ENCODE results near the gene KRT13.

KRT13 gene

DNA sequence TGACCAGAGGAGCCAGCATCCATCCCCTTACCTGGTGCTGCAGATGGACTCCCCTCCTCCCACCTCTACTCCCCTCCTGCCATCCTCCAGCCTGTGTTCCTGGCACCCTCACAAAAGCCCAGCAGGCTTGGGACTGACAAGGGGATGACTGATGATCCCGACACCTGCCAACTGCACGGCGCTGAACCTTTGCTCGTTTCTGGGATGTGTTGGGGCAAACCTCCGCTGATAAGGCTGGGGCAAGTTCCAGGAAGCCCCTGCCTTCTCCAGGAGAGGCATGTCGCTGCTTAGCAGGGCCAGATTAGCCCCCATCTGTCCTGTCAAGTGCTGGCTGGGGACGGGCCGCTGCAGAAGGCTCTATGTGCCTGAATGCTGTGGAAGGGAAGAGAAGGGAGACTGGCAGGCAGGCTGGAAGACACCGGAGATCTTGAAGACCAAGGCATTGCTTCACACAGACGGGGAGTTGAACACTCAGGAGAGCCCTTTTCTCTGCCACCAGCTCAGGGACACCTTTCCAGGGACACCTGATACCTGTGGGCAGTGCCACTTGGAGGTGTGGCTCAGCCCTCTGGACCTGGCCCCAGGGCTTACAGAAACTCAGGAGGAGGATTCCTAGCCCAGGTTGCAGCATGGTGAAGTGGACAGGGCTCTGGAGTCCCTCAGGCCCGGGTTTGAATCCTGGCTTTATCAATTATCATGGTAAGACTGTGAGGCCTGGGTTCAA is 14.3 kb upstream of the KRT13 start:
- no peak for DNase-seq (ENCODE audit: low spot score)

DNA sequence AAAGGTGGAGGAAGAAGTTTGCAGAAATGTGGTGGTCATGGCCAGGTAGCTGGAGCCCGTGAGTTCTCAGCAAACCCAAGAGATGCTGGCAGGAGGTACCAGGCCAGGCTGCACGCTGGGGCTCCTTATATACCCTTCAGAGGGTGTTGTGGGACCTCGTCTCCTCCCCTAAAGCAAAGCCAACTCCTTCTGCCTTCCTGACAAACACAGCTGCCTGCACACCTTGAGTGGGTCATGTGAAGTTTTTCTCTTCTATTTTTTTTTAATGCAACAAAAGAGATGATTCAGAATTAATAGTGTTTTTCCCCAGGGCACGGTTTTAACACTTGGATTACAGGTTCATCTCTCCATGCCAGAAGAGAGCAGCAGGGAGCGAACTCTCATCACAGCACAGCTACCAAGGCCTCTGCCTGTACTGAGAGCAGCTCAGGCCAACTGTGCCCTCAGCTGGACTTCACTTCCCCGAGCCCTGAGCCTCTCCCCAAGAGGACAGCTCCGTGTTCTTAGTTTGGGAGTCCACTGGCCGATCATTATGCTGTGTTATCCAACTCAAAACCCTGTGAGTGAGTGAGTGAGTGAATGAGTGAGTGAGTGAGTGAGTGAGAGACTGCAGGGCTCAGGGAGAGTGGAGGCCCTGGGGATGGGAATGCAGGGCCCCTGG is 13.5 kb upstream of the KRT13 start, which contains the start of gene KRT15:
TSS of gene KRT15 (minus strand) at position 102 of the 661 bp plus-strand sequence. CDS start at position 39, 63 bp downstream.
- DNase-seq (ENCODE audit: low spot score): no peak

DNA sequence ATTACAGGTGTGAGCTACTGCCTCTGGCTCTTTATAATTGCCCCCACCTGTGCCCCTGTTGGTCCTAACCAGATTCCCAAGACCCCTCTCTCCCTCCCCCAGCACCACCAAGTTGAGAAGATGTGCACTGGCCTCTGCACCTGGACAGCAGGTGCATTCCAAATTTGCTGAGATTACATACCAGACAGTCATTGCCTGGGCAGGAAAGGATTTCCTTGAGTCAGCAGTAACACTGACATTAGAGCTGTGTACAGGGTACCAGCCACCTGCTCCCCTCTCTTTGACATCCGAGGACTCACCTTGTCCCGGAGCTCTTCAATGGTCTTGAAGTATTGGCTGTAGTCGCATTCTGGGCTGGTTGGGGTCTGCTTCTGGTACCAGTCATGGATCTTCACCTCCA is 12.6 kb upstream of the KRT13 start:
- DNase-seq (ENCODE audit: low spot score): no peak

DNA sequence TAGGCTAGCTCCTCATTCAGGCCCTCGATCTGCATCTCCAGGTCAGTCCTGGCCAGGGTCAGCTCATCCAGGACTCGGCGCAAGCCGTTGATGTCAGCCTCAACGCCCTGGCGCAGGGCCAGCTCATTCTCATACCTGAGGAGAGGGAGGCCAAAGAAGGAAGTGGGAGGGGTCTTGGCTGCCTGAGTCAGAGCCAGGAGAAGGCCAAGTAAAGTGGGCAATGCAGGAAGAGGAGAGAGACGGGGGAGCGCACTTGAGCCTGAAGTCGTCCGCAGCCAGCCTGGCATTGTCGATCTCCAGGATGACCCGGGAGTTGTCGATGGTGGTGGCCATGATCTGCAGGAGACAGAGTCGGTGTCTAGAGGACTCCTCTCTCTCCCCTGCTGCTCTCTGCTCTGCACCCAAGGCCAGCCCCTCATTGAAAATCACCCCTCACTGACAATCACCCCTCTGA is 11.4 kb upstream of the KRT13 start:
- no peak for DNase-seq (ENCODE audit: low spot score)

DNA sequence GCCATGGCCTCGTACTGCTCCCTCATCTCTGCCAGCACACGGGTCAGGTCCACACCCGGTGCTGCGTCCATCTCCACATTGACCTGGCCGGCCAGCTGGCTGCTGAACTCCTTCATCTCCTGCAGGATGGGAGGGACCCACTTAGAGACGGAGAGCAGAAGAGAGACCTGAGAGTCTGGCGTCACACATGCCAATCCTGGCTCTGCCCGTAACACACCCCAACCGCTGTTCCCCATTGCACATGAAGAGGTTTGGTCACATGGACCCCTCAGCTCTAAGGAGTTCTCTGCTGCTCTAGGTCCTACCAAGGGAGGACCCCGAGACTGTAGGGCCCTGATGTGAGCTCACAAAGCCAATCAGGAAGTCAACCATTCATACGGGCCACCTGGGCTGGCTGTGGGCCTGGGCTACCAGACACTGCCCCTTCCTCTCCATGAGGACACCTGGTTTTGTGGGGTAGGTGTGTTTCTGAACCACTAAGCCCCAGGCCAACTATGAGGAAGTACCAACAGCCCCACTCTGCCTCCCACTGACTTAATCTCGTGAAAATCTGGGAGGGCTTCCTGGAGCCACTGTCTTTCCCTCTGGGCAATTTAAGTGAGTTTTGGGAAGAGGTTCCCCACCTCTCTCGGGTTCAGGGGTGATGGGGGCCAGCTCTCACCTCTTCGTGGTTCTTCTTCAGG is 10.9 kb upstream of the KRT13 start:
- DNase-seq (ENCODE audit: low spot score): no peak

DNA sequence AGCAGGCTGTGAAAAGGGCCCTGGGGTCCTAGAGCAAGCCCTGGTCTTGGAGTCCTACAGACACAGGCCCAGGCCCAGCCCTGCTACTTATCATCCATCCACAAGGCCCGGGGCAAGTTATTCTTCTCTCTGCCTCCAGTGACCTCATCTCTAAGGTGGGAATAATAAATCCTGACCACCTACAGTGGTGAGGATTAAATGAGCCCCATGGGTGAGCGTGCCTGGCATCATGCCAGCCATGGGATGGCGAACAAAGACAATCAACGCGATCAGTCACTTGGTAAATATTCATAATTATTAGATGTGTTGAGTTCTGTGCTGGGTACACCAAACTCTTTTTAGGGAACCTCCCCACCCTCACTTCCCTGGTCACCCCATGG is 7.7 kb upstream of the KRT13 start:
- DNase-seq (ENCODE audit: low spot score): no peak

DNA sequence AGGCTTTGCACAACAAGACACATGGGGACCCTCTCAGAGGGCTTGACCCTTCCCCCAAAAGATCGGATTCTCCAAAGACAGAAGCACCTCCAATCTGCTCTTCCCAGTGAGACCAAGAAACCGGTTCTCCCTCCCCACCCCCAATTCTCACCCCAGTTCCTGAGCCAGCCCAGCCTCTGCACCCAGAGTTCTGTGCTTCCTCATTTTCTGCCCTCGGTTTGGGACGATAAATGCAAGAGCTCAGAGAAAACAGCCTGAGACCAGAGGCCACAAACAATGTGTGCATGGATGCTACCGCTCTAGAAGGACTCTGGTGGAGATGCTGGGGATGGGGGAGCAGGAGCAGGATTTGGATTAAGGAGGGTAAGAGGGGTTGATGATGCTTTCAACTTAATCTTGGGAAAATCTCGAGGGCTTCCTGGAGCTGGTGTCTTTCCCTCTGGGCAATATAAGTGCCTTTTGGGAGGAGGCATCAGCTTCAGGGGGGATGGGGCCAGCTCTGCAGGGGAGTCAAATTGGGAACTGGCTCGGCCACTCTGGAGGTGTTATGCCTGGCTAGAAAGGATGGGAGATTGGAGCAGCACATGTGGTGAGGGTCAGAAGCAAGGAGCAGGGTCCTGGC is 7.2 kb upstream of the KRT13 start:
- DNase-seq (ENCODE audit: low spot score): no peak

DNA sequence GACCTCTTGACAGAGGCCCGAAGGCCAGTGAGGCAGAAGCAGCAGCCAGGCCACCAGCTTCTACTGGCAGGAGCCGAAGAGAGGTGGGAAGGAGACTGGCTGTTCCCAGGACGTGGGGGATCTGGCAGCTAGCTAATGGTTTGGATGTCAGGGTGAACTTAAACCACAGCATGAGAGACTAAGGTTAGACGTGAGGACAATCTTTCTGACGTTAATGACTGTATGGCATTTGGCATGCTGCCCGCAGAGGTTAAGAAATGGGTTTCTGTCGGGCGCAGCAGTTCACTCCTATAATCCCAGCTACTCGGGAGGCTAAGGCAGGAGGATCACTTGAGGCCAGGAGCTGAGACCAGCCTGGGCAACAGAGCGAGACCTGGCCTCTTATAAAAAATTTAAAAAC is 6.3 kb upstream of the KRT13 start:
- DNase-seq (ENCODE audit: low spot score): no peak

DNA sequence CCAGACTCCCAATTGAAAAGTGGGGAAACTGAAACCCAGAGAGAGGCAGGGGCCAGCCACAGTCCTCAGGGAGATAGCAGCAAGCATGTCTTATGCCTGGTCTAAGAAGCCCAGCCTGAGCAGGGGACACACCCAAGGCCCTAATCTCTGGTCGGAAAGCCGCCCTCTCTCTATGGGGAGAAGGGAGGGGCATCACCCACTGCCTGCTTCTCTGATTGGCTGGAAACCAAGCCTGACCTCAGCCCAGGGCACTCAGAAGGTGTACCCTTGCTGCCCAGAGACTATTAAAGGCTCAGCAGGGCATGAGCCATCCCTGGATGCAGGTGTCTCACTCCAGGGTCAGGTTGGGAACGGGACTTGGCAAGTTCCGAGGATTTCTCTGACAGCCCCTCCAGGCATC is 5.7 kb upstream of the KRT13 start:
- DNase-seq (ENCODE audit: low spot score): no peak

DNA sequence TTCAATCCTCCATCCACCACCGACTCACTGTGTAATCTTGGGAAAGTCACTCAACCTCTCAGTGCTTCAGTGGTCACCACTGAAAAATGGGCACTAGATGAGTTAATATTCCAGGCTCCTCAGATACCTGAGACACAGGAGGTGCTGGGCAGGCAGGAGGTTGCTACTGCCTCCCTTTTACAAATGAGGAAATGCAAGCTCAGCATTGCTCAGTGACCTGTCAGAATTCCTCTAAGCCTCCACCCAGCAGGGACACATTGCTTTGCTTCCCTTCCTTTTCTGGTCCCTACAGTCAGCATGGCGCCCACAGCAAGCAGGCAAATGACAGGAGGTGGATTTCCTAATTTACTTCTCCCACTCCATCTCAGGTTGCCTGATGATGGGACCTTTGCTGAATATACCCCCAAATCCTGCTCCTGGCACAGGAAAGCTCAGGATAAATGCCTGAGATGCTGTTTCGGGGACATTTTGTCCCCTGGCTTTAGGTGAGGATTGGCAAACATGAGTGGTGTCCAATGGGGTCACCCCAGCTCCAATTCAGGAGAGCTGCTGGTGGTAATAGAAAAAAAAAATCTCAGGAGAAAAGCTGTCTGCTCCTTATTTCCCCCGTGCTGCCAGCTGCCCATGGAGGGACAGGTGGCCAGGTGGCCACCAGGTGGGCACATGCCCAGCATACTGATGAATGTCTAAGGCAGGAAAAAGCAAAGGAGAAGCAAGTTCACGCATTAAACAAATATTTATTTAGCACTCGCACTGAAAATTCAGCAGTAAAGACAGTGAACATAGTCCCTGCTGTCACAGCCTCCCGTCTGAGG is 5.0 kb upstream of the KRT13 start:
- DNase-seq (ENCODE audit: low spot score): no peak

DNA sequence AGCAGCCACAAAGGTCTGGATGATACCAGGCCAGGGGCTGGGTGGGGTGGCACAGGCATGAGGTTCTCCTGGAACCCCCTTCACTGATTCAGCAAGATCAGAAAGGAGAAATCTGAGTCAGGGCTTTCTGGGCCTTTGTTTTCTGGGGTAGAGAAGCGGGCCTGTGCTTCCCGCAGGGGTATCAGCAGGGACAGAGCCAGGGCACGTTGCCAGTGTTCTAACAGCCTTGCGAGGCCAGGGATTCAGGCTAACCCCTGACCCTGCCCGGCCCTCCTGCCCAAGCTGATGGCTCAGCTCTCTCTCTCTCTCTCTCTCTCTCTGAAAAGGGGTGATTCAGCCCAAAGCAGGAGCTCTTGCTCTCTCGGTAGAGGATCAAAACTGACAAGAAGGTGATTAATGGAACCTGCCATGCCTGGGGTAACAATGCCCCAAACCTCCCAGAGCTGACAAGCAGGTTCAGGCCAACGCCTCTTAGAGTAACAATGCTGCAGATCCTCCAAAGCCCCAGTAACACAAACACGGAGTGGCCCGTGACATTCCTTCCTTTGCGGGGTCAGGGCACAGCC is 2.0 kb upstream of the KRT13 start:
- DNase-seq (ENCODE audit: low spot score): no peak

DNA sequence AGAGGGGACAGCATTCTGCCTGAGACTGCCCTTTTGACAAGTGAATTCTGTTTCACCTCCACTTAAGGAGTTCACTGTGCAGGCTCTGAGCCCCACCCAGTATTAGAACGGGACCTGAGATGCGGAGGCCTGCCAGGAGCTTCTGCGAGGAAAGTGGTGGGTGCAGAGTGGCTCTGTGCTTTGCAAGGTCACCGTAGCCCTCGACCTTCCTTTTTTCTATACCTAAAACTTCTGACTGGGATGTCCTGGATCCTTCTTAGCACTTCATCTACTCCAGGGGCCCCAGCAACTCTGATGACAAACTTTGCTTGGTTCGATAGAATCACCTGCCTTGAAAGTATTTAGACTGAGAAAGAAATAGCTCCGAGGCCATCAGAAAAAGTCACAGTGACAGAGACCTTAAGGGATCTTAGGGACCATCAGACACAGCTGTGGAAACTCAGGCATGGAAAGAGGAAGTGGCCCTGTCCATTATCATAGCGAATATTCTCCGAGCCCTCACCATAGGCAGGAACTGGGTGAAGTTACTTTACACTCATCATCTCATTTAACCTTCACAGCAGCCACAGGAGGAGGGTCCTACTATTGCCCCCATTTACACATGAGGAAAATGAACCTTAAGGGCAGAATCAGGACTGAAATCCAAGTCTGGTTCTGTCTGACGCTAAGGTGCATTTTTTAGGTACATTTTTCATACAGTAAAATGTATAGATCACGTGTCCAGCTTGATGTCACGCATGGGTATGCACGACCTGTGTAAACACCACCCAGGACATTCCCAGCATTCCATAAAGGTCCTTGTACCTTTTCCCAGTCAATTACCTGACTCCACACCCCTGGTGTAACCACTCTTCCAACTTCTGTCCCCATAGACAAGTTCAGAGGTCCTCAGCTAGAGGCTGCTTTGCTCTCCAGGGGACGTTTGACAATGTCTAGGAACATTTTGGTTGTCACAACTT is 676 bp upstream of the KRT13 start:
- no peak for DNase-seq (ENCODE audit: low spot score)

DNA sequence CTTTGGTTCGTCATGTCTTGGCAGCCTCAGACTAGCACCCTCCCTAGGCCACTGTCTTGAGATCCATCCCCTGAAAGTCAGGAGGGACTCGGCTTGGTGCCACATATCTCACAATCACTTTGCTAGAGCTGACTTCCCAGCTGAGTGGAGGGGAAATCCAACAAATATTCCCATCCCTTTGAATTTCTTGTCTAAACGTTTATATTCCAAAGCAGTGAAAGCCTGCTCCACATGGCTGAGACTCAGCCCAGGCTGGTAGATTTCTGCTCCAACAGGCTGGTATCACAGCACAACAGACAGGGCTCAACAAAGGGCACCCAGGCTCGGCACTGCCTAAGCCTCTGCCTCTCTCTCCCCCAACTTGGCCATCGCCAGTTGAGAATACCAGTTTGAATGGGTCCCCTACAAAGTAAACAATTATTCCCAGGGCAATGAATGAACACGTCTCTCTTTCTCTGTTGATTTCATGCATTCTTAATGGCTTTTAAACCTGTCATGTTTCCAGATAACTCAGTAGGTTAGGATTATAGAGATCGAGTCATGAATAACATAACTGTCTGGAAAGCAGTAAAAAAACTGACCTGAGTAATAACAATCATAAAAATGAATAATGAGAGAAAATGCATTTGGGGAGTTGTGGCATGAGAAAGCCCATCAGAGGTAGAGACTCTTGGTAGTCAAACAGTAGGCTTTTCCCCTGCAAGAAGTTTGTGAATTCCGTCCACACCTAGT is 1.0 kb downstream of the KRT13 start:
- DNase-seq (ENCODE audit: low spot score): no peak

DNA sequence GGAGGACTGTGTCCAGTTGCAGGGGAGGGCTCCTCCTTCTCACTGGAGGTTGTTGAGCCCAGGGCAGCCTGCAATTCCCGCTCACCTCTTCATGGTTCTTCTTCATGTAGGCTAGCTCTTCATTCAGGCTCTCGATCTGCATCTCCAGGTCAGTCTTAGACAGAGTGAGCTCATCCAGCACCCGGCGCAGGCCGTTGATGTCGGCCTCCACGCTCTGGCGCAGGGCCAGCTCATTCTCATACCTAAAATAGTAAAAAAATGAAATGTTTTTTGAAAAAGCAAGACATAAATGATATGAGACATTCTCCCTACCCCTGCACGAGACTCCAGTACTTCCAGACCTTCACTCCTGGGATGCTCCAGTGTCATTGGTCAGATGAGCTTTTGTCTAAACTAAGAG is 2.2 kb downstream of the KRT13 start:
- no peak for DNase-seq (ENCODE audit: low spot score)

DNA sequence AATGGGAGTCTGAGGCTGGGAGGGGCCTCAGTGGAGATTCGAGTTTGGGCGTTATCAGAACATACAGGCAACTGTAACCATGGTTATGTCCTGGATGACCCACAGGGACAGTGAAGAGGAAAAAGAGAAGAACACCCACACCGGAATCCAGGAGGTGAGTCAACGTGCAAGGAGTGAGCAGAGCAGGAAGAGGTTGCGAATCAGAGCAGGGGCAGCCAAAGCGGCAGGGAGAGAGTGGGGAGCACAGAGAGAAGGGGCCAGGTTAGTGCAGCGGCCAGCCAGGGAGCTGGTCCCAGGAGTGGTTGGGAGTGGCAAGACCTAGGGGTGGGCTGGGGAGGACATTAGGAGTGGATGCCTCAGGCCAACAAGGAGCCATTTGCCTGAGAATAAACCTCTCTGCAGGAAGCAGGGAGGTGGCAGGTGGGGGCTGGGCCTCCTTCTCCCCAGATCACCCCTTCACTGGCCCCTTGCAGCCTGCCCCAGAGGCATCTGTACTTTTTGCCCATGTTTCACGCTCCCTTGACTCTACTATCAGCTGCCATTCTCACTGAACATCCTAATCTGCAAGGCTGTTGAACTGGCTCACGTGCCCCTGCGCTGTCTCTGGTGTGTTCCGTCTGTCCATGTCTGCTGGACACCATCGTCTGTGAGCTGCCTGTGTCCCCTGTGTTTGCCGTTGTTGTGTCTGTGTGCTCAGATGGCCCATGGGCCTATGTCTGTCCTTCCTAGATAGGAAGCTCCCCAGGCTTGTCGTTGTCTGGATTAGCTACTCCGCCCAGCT is 5.1 kb downstream of the KRT13 start:
- peak; percentile 73 for DNase-seq (ENCODE audit: low spot score)

DNA sequence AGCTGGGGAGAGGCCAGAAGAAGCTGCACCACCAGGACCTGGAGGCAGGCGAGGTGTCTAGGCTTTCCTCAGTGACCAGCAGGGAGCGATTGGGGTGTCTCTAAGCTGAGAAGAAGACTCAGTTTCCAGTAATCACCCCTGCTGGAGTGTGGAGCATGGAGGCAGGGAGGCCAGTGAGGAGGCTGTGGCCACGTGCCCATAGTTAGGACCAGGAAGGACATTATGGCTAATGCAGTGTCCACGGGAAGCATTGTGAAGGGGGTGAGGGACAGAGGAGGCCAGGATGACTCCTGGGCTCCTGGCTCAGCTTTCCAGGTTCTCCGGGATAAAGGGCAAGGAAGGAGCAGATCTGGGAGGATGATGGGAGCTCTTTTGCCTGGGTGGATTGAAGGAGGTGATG is 5.7 kb downstream of the KRT13 start:
- DNase-seq (ENCODE audit: low spot score): no peak

DNA sequence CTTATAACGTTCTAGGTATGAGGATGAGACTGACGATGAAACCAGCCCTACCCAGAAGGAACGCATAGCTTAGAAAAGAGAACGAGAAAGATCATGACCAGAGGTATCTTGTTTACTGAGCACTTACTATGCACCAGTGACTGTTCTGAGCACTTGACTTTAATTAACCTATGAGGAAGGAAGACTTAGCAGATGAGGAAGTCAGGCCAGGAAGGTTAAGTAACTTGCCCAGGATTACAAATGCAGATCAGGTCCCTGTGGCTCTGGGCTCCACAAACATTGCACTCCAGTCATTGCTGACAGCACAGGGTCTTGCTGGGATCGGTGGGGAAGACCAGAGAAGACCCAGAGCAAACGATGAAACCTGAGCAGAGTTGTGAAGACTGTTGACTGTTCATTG is 7.1 kb downstream of the KRT13 start:
- DNase-seq (ENCODE audit: low spot score): no peak

DNA sequence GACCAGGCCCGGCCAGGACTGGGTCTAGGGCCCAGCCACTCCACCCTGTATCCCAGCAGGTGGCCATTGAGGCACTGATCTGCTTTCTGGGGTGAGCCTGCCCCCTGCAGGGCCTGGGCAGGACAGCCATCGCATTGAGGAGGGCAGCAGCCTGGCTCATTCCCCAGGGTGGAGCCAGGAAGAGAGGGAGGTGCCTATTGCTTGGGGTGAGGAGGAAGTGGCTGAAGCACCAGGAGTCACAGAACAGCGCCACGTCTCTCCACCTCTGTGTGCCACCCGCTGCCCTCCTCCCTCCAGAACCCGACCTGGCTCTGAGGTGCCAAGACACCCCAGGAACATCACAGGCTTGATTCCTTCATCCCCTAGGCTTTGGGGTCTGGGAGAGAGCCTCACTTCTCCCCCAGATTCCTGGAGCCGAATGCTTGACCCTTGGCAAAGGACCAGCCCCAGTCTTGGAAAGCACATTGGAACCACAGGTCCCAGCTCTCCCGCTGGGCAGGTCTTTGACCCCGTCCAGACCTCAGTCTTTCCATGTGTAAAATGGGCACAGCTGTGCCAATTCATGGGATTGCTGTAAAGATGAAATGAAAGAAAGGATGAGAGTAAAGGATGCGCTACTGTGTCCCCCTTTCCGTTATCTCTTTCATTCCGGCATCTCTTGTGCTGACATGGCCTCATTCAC is 8.5 kb downstream of the KRT13 start:
- DNase-seq (ENCODE audit: low spot score): peak; percentile 92
